Measurements from ENCODE around the gene DEPDC5. TPM values are rescaled to one million over a fixed set of nuclear protein-coding genes. Genes with fewer than 3 reads are reported as not detected.

Gene DEPDC5
- total and polyA plus RNA-seq, 9 of the 15 experiments (the other 6 are each of a cell fraction or from before 2014, with no cell fraction given): 2.3 to 12.3 (median 10.7) TPM

GRCh38 chr22:31749636-31750364, 4.0 kb upstream of the DEPDC5 start, which contains the start of gene PRR14L (continued):
- no peak for TF ChIP-seq JUNB (CRISPR knock-in tag; conservative IDR thresholded peaks at IDR 0.05)
- TF ChIP-seq ZNF384 (IDR thresholded peaks at IDR 0.05; ENCODE audit: low read depth, low read length): no peak
- no peak for TF ChIP-seq U2AF2 (optimal IDR thresholded peaks at IDR 0.05; ENCODE audit: low read depth, low read length)
- peak; percentile 64; the same call in 1 of the 2 replicates for TF ChIP-seq POLR2H (tag; IDR thresholded peaks at IDR 0.05; ENCODE audit: low read depth)
- TF ChIP-seq REST (IDR thresholded peaks at IDR 0.05; ENCODE audit: borderline replicate concordance): no peak
- no peak for TF ChIP-seq REST (CRISPR knock-in tag; IDR thresholded peaks at IDR 0.05; ENCODE audit: low read depth)
- no peak for TF ChIP-seq TCFL5 (CRISPR knock-in tag; conservative IDR thresholded peaks at IDR 0.05)
- peak; percentile 74; the same call in 1 of the 2 replicates for TF ChIP-seq POLR2AphosphoS5 (IDR thresholded peaks at IDR 0.05; ENCODE audit: control insufficient read depth, insufficient read depth, low read depth, low read length)
- no peak; the same call in 1 of the 2 replicates for TF ChIP-seq ATF6 (CRISPR knock-in tag; IDR thresholded peaks at IDR 0.05)
- TF ChIP-seq ZBTB7A (IDR thresholded peaks at IDR 0.05; ENCODE audit: borderline replicate concordance, control insufficient read depth, low read depth, low read length): peak; percentile 82
- TF ChIP-seq PCBP2 (IDR thresholded peaks at IDR 0.05; ENCODE audit: low read depth, low read length, poor library complexity, severe bottlenecking): no peak
- TF ChIP-seq, protein P1, sequence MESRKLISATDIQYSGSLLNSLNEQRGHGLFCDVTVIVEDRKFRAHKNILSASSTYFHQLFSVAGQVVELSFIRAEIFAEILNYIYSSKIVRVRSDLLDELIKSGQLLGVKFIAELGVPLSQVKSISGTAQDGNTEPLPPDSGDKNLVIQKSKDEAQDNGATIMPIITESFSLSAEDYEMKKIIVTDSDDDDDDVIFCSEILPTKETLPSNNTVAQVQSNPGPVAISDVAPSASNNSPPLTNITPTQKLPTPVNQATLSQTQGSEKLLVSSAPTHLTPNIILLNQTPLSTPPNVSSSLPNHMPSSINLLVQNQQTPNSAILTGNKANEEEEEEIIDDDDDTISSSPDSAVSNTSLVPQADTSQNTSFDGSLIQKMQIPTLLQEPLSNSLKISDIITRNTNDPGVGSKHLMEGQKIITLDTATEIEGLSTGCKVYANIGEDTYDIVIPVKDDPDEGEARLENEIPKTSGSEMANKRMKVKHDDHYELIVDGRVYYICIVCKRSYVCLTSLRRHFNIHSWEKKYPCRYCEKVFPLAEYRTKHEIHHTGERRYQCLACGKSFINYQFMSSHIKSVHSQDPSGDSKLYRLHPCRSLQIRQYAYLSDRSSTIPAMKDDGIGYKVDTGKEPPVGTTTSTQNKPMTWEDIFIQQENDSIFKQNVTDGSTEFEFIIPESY (CRISPR knock-in tag; IDR thresholded peaks at IDR 0.05): no peak
- 0 out of 4 replicates have a peak, but pooled peaks of 1 of the 2 experiments have one; percentile 15 for TF ChIP-seq TBL1XR1 (IDR thresholded peaks at IDR 0.05; ENCODE audit: low read length in 2 of 2)

Data from K562 (cell line).